Measurements from ENCODE around the gene LRMDA. TPM values are rescaled to one million over a fixed set of nuclear protein-coding genes. Genes with fewer than 3 reads are reported as not detected.

The LRMDA gene
- total and polyA plus RNA-seq, 2 donors (not counting 3 experiments of a cell fraction or from before 2014, with no cell fraction given): 9.7 to 18.0 TPM

DNA sequence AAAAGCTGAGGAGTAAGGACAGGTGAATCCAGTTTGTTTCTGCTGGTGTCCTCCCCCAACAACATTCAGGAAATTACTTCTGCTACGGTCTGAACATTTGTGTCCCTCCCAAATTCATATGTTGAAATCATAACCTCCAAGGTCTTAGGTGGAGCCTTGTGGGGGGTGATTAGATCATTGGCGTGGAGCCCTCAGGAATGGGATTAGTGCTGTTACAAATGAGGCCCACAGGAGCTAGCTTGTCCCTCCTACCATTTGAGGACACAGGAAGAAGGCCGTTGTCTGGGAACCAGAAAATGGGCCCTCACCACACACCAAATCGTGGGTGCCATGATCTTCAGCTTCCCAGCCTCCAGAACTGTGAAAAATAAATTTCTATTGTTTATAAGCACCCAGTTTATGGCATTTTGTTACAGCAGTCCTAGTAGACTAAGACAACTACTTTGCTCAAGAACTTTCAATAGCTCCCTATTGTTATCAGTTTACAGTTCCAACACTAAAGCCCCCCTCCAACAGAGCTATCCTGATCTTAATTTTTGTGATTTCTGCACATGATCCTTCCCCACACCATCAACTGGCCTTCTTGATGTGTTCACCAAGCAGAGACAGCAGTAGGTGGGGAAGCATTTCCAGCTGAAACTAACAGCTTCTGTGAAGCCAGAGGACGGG, 2.1 kb upstream of the LRMDA start:
- Histone ChIP-seq H3K9ac (replicated peaks; ENCODE audit: extremely low read depth, insufficient read depth, low read length) (no peak overlapping the region), H3K79me2 (ENCODE audit: control insufficient read depth, insufficient read depth, low read length) (no peaks in the 10 kb centered on the region), H3K4me2 (ENCODE audit: insufficient read depth, low read length) (no peak overlapping the region), H2AFZ (ENCODE audit: low read depth, low read length) (no peak overlapping the region), H3K9me1 (replicated peaks; ENCODE audit: control insufficient read depth, extremely low read depth, insufficient read depth, low read length) (no peaks in the 10 kb centered on the region), H3K4me3 (replicated peaks in 1 of 3; ENCODE audit: insufficient read depth in 1 of 3, low read depth in 1 of 3, low read length in 3 of 3) (no peak overlapping the region), H3K27me3 (ENCODE audit: control insufficient read depth in 2 of 2, insufficient read depth in 2 of 2, low read length in 2 of 2) (peaks cover 0 to 6% of the 10 kb centered on the region in 2 experiments), H4K20me1 (replicated peaks; ENCODE audit: control insufficient read depth, extremely low read depth, insufficient read depth, low read length) (no peaks in the 10 kb centered on the region), H3K36me3 (ENCODE audit: control insufficient read depth in 2 of 2, extremely low read depth in 1 of 2, insufficient read depth in 2 of 2, low read length in 2 of 2) (no peaks in the 10 kb centered on the region), H3K27ac (ENCODE audit: insufficient read depth, low read depth, low read length) (no peak overlapping the region), H3K4me1 (ENCODE audit: control insufficient read depth, extremely low read depth, insufficient read depth, low read length) (peaks cover 28% of the 10 kb centered on the region), H3K9me3 (replicated peaks; ENCODE audit: control insufficient read depth, insufficient read depth, low read length) (no peaks in the 10 kb centered on the region)
- FAIRE-seq (no peak), DNase-seq (ENCODE audit: low read depth, low spot score) (no peak)
- intact Hi-C loops (cut with micrococcal nuclease) (no loop called here), dilution Hi-C loops (cut with MboI; ENCODE audit: extremely low pct_ligation_motif_present, low sequenced_read_pairs) (no loop called here)
- TF ChIP-seq FOS (IDR thresholded peaks at IDR 0.05; ENCODE audit: borderline replicate concordance, insufficient read depth, low read length) (no peak), MAX (IDR thresholded peaks at IDR 0.05; ENCODE audit: insufficient read depth, insufficient read length) (no peak), MYC (IDR thresholded peaks at IDR 0.05; ENCODE audit: low read depth, low read length) (no peak), EZH2 (IDR thresholded peaks at IDR 0.05; ENCODE audit: borderline replicate concordance, low read depth, low read length, severe bottlenecking) (no peak), CTCF (IDR thresholded peaks at IDR 0.05; ENCODE audit: extremely low read depth in 1 of 2, insufficient read depth in 1 of 2, low read depth in 1 of 2, low read length in 2 of 2) (no peak), GATA2 (IDR thresholded peaks at IDR 0.05; ENCODE audit: insufficient read depth, insufficient read length, low read depth, low read length) (no peak), POLR2AphosphoS5 (IDR thresholded peaks at IDR 0.05; ENCODE audit: insufficient read depth, low read depth, low read length) (no peak), JUN (IDR thresholded peaks at IDR 0.05; ENCODE audit: borderline replicate concordance, insufficient read depth, insufficient read length, low read depth) (no peak)
- ChIA-PET POLR2A (interaction anchor here (1.6 kb wide), 1 partner anchor 28 kb away, joined by 7 read pairs; the partner anchor contains the start of gene ZNF503), CTCF (interaction anchor here (1.6 to 2.7 kb wide), 3 partner anchors 30 to 481 kb away, joined by 5 to 9 read pairs (median 7); no protein-coding TSS in a partner anchor)
- BruUV-seq (replicated peaks): no TSS peak
